ENCODE data around the gene HIGD2A. TPM values are rescaled to one million over a fixed set of nuclear protein-coding genes. Genes with fewer than 3 reads are reported as not detected.
A peak's percentile ranks its signal among the peaks of the same experiment; 100 is the strongest.
"Not testable (repeated sequence)": the region's sequence is repeated elsewhere in the genome, so short reads cannot be mapped to it uniquely, and the experiment has no call there.

Gene HIGD2A
- total RNA-seq, 6 donors from 2014 or later: 46.5 to 108 (median 93.6) TPM

DNA sequence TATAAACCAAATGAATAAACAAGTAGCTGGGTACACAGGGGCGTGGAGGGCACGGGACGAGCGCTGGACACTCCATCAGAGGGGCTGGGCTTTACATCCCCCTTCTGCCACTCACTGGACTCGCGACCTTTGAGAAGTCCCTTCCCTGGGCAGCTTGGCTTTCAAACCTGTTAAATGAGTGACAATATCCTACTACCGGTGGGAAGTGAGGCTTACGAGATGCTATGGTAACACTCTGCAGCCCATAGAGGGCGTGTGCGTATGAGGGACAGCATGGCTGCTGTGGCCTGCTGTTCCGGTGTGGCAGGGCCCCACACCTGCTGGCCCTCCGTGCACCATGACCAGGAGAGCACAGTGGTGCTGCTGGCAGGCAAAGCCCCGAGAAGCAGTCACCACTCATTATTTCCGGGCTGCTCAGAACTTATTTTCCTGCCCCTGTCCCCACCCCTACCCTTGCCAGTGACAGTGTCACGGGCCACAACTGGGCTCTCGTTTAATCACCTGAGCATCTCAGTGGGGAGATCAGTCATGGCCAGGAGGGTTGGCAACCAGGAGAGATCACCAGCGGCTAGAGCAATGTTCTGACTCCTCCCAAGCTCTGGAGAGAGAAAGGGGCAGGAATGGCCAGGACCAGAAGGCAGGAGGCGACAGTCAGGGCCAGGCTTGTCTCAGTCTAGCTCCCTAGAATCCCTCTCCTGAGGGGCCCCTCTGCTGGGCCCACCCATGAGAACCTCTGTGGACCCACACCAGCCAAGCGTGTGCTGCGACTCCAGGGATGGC lies 17.3 kb downstream of the HIGD2A start:
- no peaks in the 10 kb centered on the region for H3K9me3 ChIP-seq
- DNase-seq (no peak), ATAC-seq (ENCODE audit: low FRiP score in 2 of 2) (no peak)
- 86 to 87% methylated on average over 13 to 20 of the region's 20 CpGs for WGBS, 2 donors
- peaks cover 2 to 54% (median 38%) of the 10 kb centered on the region in 4 donors for H3K36me3 ChIP-seq
- no peaks in the 10 kb centered on the region for H3K27me3 ChIP-seq
- H3K4me1 ChIP-seq: peaks cover 0 to 3% (median under 1%) of the 10 kb centered on the region in 4 donors
- H3K4me3 ChIP-seq: no peak overlapping the region
- no peak overlapping the region for H3K27ac ChIP-seq
- TF ChIP-seq POLR2AphosphoS5 (IDR thresholded peaks at IDR 0.05) (no peak), POLR2A (IDR thresholded peaks at IDR 0.05) (no peak), EP300 (IDR thresholded peaks at IDR 0.05) (no peak), CTCF (IDR thresholded peaks at IDR 0.05) (no peak)

- peaks cover 0 to 10% (median 4%) of the 10 kb centered on the region in 4 donors for H3K4me1 ChIP-seq
- DNase-seq (no peak), ATAC-seq (ENCODE audit: low FRiP score in 2 of 2) (no peak)
- no peak overlapping the region for H3K27ac ChIP-seq
- 89 to 96% methylated on average over 5 to 9 of the region's 9 CpGs for WGBS, 2 donors
- H3K36me3 ChIP-seq: peaks cover 2 to 54% (median 36%) of the 10 kb centered on the region in 4 donors
- H3K27me3 ChIP-seq: no peaks in the 10 kb centered on the region
- no peaks in the 10 kb centered on the region for H3K9me3 ChIP-seq
- H3K4me3 ChIP-seq: no peak overlapping the region
- TF ChIP-seq EP300 (IDR thresholded peaks at IDR 0.05) (no peak), CTCF (IDR thresholded peaks at IDR 0.05) (no peak), POLR2A (IDR thresholded peaks at IDR 0.05) (no peak), POLR2AphosphoS5 (IDR thresholded peaks at IDR 0.05) (no peak)
Measured at GRCh38 chr5:176406436-176407052, 18.0 kb downstream of the HIGD2A start.

DNA sequence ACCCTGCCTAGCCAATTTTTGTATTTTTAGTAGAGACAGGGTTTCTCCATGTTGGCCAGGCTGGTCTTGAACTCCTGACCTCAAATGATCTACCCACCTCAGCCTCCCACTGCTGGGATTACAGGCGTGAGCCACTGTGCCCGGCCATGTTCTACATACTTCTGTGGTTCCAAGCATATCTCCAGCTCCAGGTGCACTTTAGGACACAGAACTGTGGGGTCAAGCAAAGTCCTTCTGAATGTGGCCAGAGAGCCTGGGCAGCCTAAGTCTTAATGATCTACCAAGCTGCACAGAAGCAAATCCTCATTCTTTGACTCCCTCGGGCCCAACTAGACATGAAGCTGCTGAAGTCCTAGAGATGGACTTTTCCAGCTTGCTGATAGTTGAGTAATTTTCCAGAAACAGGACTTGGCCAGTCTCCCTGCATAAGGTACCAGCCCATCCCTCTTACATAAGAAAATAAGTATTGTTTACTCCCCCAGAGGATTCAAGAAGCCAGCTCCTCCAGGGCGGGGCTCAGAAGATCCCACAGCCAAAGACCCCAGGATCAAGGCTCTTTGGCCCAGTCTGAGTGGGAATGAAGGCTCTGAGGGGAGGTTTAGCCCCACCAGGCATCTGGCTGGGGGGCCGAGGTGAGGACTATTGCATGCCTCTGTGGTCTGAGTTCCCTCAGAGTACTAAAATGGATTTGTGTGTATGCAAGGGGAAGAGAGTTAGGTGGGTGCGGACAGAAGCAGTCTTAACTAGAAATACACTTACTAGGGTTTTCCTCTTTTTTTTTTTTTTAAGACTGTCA lies 19.1 kb downstream of the HIGD2A start:
- no peak overlapping the region for H3K4me3 ChIP-seq
- H3K4me1 ChIP-seq: peaks cover 9 to 17% (median 13%) of the 10 kb centered on the region in 4 donors
- ATAC-seq (ENCODE audit: low FRiP score in 2 of 2): peak in 1 of 2 donors; percentile 75
- WGBS, 2 donors: 88 to 93% methylated on average over 6 of the region's 6 CpGs
- no peak for DNase-seq
- no peak for TF ChIP-seq POLR2A (IDR thresholded peaks at IDR 0.05)
- no peak overlapping the region for H3K27ac ChIP-seq
- no peaks in the 10 kb centered on the region for H3K27me3 ChIP-seq
- H3K9me3 ChIP-seq: no peaks in the 10 kb centered on the region
- peaks cover 2 to 54% (median 36%) of the 10 kb centered on the region in 4 donors for H3K36me3 ChIP-seq

DNA sequence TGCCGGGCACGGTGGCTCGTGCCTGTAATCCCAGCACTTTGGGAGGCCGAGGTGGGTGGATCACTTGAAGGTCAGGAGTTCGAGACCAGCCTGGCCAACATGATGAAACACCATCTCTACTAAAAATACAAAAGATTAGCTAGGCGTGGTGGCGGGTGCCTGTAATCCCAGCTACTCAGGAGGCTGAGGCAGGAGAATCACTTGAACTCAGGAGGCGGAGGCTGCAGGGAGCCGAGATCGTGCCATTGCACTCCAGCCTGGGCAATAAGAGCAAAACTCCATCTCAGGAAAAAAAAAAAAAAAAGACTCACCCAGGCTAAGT lies 19.7 kb downstream of the HIGD2A start:
- peaks cover 2 to 54% (median 36%) of the 10 kb centered on the region in 4 donors for H3K36me3 ChIP-seq
- not testable (repeated sequence) for H3K27me3 ChIP-seq; H3K27ac ChIP-seq; DNase-seq; ATAC-seq (ENCODE audit: low FRiP score in 2 of 2); H3K9me3 ChIP-seq; H3K4me3 ChIP-seq
- H3K4me1 ChIP-seq: peaks cover 9 to 22% (median 16%) of the 10 kb centered on the region in 4 donors
- 90 to 95% methylated on average over 10 of the region's 10 CpGs for WGBS, 2 donors

DNA sequence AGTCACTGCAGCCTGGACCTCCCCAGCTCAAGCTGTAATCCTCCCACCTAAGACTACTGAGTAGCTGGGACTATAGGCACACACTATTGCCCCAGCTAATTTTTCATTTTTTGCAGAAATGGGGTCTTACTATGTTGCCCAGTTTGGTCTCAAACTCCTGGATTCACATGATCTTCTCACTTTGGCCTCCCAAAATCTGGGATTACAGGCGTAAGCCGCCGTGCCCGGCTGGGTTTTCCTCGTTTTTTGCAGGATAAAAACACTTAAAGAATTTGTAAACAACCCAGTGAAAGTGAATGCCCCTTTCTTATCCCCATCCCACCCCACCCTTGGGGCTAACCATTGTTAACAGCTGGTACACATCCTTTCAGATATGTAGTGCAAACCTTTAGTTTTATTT lies 20.0 kb downstream of the HIGD2A start:
- DNase-seq: no peak

More for the DNA sequence above, 20.0 kb downstream of the HIGD2A start:
- Histone ChIP-seq H3K9me3 (no peaks in the 10 kb centered on the region), H3K27me3 (no peaks in the 10 kb centered on the region), H3K27ac (no peak overlapping the region), H3K4me3 (no peak overlapping the region), H3K36me3 (peaks cover 2 to 54% (median 36%) of the 10 kb centered on the region in 4 donors), H3K4me1 (peaks cover 13 to 25% (median 19%) of the 10 kb centered on the region in 4 donors)
- TF ChIP-seq CTCF (IDR thresholded peaks at IDR 0.05) (no peak), POLR2AphosphoS5 (IDR thresholded peaks at IDR 0.05) (no peak), EP300 (IDR thresholded peaks at IDR 0.05) (no peak), POLR2A (IDR thresholded peaks at IDR 0.05) (no peak)
- WGBS, 2 donors: 87 to 88% methylated on average over 5 of the region's 5 CpGs
- no peak for ATAC-seq (ENCODE audit: low FRiP score in 2 of 2)
